Stimulated activated CD4-positive, alpha-beta T cell treated with anti-CD3 and anti-CD28 coated beads, Interleukin-1b, Interleukin-23, amount 100 ng/mL, for 48 hours (primary cell): ENCODE data around the gene P2RY8.
"Not testable (repeated sequence)": the region's sequence is repeated elsewhere in the genome, so short reads cannot be mapped to it uniquely, and the experiment has no call there.

ENCODE experiments used
- DNase-seq: peaks from one replicate; pipeline ENCODE4 v3.0.0-alpha.2; 2020

P2RY8 gene

DNA sequence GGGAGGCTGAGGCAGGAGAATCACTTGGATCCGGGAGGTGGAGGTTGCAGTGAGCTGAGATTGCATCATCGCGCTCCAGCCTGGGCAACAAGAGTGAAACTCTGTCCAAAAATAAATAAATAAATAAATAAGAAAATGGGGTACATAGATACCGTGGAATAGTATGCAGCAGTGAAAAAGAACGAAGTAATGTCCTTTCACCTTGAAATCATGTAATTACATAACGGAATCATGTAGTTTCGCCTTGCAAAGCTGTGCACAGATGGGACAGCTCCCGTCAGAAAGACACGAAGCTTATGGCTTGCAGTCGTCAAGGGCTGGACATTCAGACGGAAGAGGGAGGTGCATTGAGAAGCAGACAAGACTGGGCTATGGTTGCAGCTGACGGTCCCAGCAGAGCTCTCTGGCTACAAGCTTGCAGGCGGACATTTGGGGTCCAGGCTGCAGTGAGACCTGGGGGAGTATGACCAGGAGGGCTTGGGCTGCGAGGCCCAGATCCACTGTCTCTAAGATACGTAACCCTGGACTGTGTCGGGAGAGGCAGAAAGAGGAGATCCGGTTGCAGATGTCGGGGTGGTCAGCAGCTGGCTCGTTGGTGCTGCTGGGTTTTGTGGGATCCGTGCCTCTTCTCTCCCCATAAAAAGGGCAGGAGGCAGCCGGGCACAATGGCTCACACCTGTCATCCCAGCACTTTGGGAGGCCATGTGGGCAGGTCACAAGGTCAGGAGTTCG is 6.2 kb upstream of the P2RY8 start:
- no peak for DNase-seq

DNA sequence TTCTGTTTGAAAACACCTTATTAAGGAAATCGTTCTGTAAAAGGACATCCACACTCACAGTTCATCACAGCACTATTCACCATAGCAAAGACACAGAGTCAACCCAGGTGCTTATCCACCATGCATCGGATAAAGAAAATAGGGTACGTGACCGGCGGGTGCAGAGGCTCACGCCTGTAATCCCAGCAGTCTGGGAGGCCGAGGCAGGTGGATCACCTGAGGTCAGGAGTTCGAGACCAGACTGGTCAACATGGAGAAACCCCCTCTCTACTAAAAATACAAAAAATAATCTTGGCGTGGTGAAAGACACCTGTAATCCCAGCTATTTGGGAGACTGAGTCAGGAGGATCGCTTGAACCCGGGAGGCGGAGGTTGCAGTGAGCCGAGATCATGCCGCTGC is 2.2 kb upstream of the P2RY8 start:
- DNase-seq, result not testable (repeated sequence)

DNA sequence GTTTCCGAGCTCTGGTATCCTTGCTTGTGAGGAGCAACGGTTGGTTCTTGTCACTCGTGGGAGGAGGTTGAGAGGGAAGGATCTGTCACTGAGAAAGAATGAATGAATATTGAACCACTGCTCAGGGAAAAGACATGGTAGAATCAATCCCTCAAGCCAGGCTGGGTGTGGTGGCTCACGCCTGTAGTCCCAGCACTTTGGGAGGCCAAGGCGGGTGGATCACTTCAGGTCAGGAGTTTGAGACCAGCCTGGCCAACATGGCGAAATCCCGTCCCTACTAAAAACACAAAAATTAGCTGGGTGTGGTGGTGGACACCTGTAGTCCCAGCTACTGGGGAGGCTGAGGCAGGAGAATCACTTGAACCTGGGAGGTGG is 718 bp upstream of the P2RY8 start:
- not testable (repeated sequence) for DNase-seq

DNA sequence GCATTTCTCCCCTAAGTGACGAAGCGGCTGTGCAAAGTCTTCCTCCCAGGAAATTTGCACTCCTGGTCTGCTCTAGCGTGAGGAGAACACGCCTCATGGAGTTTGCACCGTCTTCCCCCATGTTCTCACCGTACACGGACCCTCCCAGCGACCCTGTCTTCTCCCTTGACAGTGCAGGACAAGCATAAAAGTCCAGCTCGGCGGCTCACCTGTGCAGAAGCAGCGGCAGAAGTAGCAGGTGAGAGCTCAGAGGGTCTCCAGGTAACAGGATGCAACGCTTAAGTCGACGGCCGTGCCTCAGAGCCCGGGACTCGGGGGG is 314 bp downstream of the P2RY8 start:
- no peak for DNase-seq

DNA sequence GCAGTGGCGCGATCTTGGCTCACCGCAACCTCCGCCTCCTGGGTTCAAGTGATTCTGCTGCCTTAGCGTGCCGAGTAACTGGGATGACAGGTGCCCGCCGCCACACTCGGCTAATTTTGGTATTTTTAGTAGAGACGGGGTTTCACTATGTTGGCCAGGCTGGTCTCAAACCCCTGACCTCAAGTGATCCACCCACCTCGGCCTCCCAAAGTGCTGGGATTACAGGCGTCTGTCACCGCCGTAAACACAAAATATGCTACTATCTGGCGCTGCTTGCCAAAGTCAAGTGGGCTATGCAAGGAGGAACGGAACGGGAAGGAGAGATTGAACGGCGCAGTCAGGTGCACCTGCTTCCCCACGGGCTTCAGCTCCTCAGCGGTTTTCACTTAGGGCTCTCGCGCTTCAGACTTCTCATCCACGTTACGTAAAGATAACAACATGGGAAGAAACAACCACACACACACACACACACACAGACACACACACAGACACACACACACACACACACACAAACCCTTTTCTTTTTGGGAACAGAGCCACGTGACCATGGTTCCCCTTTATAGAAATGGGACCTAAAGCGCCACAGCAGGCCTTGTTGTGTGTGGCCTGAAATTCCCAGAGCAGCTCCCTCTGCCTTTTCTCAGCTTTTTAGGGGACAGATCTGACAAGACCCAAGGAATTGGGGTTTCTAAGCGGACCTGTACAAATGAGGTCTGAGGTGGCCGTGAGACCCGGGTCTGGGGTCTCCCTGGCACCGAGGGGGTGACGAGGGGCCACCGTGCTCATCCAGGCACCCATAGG is 1.5 kb downstream of the P2RY8 start:
- peak; percentile 62 for DNase-seq

DNA sequence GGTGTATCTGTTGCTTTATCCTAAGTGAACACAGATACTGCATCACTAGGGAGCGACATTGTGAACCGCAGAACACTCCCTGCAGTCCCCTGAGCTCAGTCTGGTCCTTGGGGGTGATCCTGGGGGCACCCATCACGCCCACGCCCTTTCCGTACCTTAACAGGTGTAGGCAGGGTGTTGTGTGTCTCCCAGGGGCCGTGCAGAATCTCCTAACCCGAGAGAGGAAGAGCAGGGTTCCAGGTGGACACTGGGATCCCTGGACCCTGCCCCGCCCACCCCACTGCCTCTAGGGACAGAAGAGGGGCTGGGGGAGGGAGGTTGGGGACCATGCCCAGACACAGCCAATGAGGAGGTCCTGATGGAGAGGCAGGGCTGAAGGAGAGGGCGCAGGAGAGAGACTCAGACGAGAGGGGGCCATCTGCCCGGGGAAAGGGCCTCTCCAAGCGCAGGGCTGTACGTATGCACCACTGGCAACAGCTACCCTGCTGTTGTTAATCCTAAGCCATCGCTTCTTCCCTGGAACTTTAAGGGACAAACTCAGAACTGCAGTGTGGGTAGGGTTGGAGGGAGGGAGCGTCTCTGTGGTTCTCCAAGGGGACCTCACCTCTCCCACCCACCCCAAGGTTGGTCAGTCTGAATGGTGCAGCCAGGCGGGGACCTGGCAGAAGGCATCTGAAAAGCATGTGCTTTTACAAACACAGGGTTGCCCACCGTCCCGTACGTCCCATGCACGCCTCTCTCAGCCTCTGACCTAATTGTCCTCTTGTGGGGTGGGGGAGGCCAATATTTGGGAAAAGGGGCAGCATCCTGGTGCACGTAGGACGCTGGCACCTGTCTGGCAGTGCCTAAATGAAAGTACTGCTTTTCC is 2.5 kb downstream of the P2RY8 start:
- DNase-seq, result peak; percentile 50

GRCh38 chrX:1533058-1533457 is 3.9 kb downstream of the P2RY8 start:
- DNase-seq, result no peak

GRCh38 chrX:1531096-1531890 is 5.7 kb downstream of the P2RY8 start:
- peak; percentile 67 for DNase-seq

DNA sequence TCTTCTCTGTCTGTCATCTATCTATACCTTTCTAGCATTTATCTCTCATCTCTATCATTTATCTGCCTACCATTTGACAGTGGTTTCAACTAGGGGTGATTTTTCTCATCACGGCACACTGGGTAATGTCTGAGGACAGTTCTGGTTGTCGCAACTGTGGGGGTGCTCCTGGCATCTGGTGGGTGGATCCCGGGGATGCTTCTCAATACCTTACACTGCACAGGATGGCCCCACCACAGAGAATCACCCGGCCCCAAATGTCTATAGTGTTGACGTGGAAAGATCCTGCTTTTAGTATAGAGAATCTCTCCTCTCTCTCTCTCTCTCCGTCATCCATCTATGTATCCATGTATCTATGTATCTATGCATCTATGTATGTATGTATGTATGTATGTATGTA is 7.2 kb downstream of the P2RY8 start:
- no peak for DNase-seq

GRCh38 chrX:1529328-1529727 is 7.7 kb downstream of the P2RY8 start:
- no peak for DNase-seq

GRCh38 chrX:1528884-1529203 is 8.1 kb downstream of the P2RY8 start:
- no peak for DNase-seq

DNA sequence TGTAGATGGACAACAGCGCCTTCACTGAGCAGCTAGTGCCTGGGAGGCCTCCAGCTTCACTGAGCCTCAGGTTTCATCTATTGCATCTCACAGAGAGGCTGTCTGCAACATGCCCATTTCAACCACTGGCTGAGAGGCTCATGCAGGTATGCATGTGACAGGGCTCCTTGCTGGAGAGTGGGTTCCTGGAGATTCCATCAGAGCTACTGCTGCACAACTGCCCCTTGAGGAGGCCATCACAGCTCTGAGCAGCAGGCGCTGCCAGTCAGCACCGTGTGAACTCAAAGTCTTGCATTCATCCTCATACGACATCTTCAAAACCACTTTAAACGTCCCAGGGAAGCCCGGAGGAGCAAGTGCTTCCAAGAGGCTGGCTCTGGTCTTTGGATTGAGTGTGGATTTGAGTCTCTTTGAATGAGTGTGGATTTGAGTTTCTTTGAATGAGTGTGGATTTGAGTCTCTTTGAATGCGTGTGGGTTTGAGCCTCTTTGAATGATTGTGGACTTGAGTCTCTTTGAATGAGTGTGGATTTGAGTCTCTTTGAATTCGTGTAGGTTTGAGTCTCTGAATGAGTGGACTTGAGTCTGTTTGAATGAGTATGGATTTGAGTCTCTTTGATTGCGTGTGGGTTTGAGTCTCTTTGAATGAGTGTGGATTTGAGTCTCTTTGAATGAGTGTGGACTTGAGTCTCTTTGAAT is 8.7 kb downstream of the P2RY8 start:
- no peak for DNase-seq

DNA sequence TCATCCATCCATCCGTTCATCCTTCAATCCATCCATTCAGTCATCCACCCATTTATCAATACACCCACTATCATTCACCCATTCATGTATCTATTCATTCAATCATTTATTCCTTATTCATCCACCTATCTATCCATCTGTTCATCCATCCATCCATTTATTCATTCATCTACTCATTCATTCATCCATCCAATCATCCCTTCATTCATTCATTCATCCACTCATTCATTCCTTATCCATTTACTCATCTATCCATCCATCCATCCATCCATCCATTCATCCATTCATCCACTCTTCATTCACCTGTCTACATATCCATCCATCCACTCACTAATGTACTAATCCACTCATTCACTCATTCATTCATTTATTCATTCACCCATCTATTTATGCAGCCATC is 9.5 kb downstream of the P2RY8 start:
- DNase-seq, result no peak

GRCh38 chrX:1526565-1526964 is 10.4 kb downstream of the P2RY8 start:
- no peak for DNase-seq

- no peak for DNase-seq
Measured at GRCh38 chrX:1525583-1526355, 11.2 kb downstream of the P2RY8 start.

- no peak for DNase-seq
Measured at GRCh38 chrX:1524874-1525582, 12.0 kb downstream of the P2RY8 start.

DNA sequence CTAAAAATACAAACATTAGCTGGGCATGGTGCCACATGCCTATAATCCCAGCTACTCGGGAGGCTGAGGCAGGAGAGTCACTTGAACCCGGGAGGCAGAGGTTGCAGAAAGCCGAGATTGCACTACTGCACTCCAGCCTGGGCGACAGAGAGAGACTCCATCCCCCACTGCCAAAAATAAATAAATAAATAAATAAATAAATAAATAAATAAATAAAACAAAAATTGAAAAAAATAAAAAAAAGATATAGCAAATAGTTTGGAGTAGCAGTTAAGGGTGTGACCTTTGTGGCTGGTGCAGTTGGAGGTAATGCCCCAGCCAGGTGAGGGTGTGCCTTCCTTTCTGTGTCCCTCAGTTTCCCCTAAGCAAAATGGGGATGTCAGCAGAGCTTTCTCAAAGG is 14.1 kb downstream of the P2RY8 start:
- not testable (repeated sequence) for DNase-seq

DNA sequence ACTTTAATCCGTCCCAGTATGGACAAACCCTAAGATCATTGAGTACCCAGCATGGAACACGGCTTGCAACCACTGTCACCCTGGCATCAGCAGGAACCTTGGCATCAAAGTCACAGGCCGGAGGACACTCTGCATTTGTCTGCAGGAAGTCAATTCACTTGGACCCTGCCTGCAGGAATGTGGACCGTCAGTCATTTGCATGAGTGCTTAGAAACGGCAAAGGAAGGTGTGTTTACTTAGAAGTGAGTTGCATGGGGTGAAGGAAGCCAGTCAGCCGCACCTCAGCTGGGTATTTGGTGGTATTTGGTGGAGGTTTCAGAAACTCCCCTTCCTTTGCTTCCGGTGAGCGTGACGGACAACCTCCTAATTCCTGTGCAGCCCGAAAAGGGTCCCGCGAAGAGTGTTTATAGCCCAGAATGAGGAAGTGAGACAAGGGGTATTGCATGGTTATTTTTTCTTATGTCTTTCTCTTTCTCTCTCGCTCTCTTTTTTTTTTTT is 15.5 kb downstream of the P2RY8 start:
- peak; percentile 61 for DNase-seq

DNA sequence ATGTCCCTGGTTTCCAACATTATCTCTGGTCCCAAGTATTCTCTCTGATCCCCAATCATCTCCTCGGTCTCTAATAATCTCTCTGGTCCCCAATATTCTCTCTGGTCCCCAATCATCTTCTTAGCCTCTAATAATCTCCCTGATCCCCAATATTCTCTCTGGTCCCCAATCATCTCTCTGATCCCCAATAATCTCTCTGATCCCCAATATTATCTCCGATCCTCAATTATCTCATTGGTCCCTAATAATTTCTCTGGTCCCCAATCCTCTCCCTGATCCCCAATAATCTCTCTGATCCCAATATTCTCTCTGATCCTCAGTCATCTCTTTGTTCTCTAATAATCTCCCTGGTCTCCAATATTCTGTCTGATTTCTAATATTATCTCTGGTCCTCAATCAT is 16.6 kb downstream of the P2RY8 start:
- DNase-seq, result no peak

DNA sequence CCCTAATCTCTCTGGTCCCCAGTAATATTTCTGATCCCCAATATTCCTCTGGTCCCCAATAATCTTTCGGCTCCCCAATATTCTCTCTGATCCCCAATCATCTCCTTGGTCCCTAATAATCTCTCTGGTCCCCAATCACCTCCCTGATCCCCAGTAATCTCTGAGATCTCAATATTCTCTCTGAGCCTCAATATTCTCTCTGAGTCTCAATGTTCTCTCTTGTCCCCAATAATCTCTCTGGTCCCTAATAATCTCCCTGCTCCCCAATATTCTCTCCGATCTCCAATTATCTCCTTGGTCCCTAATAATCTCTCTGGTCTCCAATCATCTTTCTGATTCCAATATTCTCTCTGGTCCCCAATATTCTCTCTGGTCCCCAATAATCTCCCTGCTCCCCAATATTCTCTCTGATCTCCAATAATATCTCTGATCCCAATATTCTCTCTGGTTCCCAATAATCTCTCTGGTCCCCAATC is 17.9 kb downstream of the P2RY8 start:
- DNase-seq, result no peak

GRCh38 chrX:1518512-1518911 is 18.5 kb downstream of the P2RY8 start:
- no peak for DNase-seq
